GM12872 (cell line): ENCODE measurements around the gene LBX1.

Experiments used
- CTCF ChIP-seq: IDR thresholded peaks from 3 replicates; pipeline ENCODE4 v1.5.1; 2011; ENCODE audit warnings: low read depth, mild to moderate bottlenecking, low read length, moderate library complexity; ENCODE audit not compliant: insufficient read depth

The LBX1 gene

GRCh38 chr10:101266381-101267289 lies 37.4 kb upstream of the LBX1 start:
- TF ChIP-seq CTCF, result no peak

GRCh38 chr10:101263150-101263752 lies 34.0 kb upstream of the LBX1 start:
- no peak for TF ChIP-seq CTCF

- no peak for TF ChIP-seq CTCF
Observed at GRCh38 chr10:101262147-101262546, 32.9 kb upstream of the LBX1 start.

GRCh38 chr10:101261702-101262101 lies 32.4 kb upstream of the LBX1 start:
- TF ChIP-seq CTCF, result no peak

GRCh38 chr10:101260764-101261481 lies 31.7 kb upstream of the LBX1 start:
- no peak for TF ChIP-seq CTCF

- TF ChIP-seq CTCF, result no peak
Observed at GRCh38 chr10:101258179-101258885, 29.1 kb upstream of the LBX1 start.

- no peak for TF ChIP-seq CTCF
Observed at GRCh38 chr10:101257491-101257890, 28.2 kb upstream of the LBX1 start.
